Activated CD4-positive, alpha-beta T cell treated with anti-CD3 and anti-CD28 coated beads, Interleukin-2, Interleukin-6, amounts not matched to agents 100 ng/mL and 50 ng/mL, durations not matched to agents 16 hours and 8 hours (primary cell): ENCODE results near the gene MICAL2.
"Not testable (repeated sequence)": the region's sequence is repeated elsewhere in the genome, so short reads cannot be mapped to it uniquely, and the experiment has no call there.

Experiments used
- DNase-seq: peaks from one replicate; pipeline ENCODE4 v3.0.0-alpha.2; 2020

The MICAL2 gene

GRCh38 chr11:12139144-12139881 is 28.9 kb downstream of the MICAL2 start:
- DNase-seq = no peak

- DNase-seq = no peak
These were observed 29.9 kb downstream of the MICAL2 start for GRCh38 chr11:12140186-12140793.

DNA sequence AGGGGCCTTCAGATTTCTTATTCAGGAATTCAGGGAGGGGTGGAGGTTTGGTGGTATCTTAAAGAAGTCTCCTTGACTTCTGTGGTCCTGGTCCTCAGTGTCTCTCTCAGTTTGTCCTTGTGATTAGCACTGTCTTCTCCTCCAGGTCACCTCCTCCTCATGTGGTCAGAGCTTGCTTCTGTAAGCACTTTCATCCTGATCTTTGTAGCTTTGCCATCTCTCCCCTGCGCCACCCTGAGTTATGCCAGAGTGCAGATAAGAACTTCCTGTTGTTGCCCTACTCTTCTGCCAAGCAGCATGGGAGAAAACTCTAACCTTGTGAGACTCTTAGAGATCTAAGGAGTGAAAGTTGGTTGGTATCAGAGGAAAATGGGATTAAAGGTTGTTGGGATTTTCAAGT is 30.9 kb downstream of the MICAL2 start:
- no peak for DNase-seq

GRCh38 chr11:12142176-12142575 is 31.8 kb downstream of the MICAL2 start:
- no peak for DNase-seq

DNA sequence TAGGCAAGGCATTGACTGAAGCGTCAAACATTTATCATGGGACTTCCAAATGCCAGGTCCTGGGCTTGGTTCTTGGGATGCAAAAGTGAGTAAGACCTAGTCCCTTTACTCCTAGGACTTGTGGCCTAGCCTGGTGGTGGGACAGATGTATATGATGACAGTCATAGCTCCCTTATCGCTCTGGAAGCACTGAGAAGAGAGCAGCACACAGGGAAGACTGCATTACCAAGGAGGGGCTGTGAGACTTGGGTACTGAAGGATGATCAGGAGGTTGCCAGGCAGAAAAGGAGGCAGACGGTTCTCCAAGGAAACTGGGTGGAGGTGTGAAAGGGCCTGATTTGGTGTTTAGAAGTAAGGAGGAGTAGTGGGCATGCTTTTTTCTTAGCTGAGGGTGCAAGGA is 32.5 kb downstream of the MICAL2 start:
- no peak for DNase-seq

DNA sequence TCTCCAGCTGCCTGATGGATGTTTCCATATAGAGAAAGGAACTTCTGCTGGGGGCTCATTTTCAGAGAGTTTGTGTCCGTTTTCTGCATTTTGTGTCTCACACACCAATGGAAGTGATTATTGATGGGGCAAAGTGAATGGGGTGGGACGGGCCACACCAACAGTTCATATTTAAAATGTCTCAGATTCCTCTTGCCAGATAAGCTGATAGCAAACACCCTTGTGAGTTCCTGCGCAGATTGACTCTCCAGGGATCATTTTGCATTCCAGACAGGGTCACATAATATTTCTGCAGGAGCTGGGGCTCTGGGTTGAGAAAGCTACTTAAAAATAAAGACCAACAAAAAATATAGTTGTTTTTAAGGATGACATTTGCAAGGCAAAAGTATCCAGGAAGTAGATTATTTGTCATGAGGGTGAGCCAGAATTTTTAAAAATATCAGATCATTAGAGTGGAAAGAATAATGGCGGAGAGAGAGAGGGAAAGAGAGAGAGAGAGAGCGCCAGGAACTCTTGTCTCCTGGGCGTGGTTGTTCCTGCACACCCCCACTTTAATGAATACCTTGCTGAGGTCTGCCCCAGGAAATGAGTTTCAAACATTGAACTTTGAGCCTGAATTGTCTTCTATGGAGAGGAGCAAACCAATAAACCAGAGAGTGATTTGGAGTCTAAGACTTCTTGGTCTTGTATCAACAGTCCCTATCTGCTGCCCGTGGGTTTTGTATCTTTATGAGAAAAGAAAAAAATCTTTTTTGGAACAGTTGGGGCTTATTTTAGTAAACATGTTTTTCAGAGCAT is 33.3 kb downstream of the MICAL2 start:
- DNase-seq = no peak

DNA sequence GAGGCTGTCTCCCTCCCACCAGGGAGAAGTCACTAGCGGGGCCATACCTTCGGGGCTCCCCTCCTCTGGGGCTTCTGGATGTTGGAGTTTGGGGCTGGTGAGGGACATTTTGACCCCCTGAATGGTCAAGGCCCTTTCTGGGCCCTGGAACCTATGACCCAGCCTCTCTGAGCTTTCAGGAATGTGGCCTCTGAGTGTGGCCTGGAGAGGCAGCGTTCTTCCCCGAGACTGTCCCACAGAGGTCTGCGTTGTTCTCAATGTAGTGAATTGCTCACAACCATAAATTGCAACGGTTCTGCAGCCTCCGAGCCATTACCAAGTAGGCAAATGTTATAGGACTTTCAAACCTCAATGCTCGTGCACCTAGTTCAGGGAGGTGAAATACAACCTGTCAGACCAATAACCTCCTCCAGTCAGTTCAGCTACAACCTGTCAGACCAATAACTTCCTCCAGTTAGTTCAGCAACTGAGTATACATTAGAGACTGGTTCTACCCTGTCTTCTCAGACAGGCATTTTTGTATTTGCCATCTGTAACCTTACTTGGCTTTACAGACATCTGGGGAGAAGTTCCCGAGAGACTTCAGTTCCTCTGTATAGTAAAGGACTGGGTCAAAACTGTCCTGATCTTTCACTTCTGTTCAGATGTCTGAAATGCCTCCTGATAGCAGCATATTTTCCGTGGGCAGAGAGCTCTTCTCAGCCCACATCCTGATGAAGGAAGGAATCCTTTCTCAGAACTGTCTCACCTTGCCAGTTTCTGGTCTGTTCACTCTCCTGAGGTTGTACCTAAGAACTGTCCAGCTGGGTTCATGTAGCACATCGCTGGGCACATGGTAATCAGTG is 34.2 kb downstream of the MICAL2 start:
- DNase-seq = peak; percentile 42

DNA sequence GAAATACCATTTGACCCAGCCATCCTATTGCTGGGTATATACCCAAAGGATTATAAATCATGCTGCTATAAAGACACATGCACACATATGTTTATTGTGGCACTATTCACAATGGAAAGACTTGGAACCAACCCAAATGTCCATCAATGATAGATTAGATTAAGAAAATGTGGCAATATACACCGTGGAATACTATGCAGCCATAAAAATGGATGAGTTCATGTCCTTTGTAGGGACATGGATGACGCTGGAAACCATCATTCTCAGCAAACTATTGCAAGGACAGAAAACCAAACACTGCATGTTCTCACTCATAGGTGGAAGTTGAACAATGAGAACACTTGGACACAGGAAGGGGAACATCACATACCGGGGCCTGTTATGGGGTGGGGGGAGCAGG is 36.3 kb downstream of the MICAL2 start:
- not testable (repeated sequence) for DNase-seq

DNA sequence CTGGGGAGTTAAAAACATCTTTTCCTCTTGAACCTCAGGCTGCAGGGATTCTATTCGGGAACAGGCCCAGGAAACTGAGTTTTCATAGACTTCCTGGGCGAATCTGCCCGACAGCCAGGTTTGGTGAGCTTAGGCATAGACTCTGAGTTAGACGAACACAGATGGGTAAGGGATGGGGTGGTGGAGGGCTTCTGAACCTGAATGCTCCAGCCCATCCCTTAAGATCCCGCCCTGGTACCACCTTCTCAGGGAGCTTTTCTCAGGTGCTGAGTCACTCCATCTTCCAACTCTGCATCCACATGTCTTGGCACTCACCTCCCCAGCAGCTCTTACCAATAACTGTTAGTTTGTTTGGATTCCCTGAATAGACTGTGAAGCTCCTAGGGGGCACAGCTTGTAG is 37.4 kb downstream of the MICAL2 start:
- DNase-seq = no peak

- no peak for DNase-seq
These were observed 38.1 kb downstream of the MICAL2 start for GRCh38 chr11:12148466-12148865.

GRCh38 chr11:12148882-12149281 is 38.5 kb downstream of the MICAL2 start:
- no peak for DNase-seq

GRCh38 chr11:12149672-12150225 is 39.4 kb downstream of the MICAL2 start:
- DNase-seq = peak; percentile 91

DNA sequence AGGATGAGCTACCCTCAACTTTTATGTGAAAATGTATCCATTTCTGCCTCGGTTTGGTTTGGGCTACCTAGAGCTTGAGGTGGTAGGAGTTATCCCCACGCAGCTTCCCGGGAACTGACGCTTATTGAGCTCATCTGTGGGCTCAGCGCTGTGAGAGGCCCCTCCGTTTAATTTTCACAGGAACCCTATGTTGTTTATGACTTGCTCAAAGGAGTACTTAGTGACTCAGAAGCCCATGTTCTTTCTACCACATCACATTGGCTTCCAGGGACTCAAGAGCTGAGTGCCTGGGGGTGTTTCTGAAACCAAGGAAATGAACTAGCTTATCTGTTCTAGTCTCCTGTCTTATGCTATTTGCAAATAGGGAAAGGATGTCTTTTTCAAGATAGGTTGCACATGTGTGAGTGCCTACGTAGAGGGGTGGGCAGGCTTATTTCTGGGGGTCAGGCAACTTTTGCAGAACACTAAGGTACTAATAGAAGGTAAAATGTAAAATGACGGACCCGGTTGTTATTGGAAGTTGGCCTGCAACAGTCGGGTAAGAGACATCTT is 40.5 kb downstream of the MICAL2 start:
- DNase-seq = peak; percentile 87

DNA sequence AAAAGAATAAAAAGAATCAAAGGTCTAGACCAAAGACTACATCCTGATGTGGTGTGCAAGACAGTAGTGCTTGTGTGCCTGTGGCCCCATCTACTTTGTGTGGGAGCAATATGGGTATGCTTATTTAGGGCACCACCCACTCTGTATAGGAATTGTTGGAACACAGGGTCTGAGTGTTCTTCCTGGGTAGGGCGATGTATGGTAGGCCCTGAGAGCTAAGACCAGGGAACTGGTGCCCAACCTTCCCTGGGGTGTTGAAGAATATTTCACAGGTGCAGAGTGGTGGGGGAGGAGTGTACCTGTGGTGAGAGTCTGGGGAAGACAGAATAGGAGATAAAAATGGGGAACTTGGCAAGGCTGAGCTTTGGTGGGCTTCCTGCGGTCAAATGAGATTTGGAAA is 41.9 kb downstream of the MICAL2 start:
- no peak for DNase-seq

DNA sequence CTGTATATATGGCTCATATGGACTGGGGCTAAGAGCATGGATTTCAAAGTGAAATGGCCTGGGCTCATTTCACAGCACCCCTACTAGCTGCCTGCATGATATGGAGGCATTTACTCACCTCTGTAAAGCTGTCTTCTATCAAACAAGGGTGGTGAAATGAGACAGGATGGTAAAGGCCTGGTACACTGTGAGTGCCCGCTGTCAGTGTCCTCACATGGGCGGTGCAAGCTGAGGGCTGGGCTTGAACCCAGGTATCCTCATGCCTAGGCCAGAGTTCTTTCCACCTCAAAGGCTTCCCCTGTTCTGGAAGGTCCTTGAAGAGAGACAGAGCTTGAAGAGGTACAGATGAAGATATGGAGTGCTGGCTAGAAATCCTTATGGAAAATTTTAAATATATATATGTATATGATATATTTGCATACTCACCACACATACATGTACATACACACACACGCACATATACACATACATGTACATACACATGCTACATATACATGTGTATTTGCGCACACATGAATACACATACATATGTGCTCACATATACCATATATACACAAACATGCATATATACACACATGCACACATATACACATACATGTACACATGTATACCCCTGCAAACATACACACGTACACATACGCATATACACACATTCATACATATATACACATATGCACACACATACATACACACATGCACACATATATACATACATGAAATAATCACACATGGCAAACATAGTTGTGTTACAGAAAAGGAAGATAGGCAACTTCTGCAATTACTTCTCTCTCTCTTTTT is 44.7 kb downstream of the MICAL2 start:
- DNase-seq = no peak

- no peak for DNase-seq
These were observed 45.3 kb downstream of the MICAL2 start for GRCh38 chr11:12155696-12156095.

GRCh38 chr11:12156301-12157140 is 46.1 kb downstream of the MICAL2 start:
- no peak for DNase-seq

DNA sequence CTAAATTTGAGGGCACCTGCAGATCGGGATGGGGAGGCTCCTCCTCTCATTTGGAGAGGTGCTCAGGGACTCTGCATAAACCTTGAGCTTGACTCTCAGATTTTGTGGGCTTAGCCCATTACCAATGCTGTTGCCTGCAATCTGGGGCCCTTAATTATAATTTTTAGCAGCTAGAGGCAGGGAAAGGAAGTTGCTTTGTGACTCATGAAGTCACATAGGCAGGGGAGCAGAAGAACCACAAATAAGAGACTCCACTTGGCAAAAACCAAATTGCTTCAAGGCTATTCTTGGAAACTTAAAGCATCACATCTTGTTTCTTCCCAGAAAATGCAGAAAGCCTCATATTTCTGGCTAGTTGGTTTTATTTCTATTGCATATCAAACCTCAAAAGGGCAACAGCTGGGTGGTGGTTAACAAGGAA is 46.9 kb downstream of the MICAL2 start:
- DNase-seq = peak; percentile 80

DNA sequence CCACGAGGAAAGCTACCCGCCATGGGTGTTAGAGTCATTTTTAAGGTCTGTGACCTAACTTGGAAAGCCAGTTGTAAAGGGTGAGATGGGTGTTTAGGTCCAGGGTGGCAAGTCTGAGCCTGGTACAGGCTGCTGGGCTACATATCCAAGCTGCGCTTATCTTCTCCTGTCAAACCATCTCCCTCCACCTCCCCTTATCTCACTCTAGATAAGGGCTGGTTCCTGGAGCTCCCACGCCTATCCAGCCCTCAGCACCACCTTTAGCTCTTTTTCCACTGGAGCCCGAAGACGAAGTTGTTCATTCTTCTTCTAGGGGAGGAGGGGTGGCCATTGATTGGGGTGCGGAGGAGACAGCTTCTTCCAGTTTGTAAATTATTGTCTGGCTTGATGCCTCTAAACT is 48.5 kb downstream of the MICAL2 start:
- no peak for DNase-seq

DNA sequence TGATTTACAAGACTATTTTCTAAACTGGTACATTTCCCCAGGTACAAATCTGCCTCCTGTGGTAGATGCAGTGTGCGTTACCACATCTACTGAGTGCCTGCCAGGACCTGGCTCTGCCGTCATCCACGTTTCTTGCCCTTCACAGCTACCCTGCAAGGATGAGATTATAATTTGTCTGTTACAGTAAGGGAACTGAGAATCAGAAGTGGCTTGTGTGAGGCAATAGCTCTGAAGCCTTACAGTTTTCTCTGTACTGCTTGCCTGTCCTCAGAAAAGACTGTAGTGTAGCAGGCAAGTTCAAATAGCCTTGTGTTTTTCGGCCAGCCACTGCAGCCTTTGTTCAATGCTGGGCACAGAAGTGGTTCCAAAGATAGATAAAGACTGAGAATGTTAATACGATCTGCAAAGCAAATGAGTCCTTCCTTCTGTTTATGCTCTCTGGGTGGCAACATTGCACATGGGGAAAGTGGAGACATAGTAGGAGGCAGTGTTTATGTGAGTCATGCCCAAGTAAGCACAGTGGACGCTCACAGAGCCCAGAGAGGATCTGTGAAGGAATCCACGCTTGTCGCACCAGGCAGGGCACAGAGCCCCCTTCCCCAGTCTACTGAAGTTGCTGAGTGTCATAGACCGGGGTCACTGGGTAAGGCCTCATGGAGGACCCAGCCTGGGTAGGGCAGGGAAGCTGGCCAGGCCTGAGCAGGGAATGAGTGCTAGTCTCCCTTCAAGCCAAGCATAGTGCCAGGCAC is 49.1 kb downstream of the MICAL2 start:
- DNase-seq = no peak
